H9 (cell line): Measurements from ENCODE around the gene KRTAP10-10. TPM values are rescaled to one million over a fixed set of nuclear protein-coding genes. Genes with fewer than 3 reads are reported as not detected.
A peak's percentile ranks its signal among the peaks of the same experiment; 100 is the strongest.
"Not testable (repeated sequence)": the region's sequence is repeated elsewhere in the genome, so short reads cannot be mapped to it uniquely, and the experiment has no call there.

Experiments
- DNase-seq: peaks from one replicate; pipeline ENCODE4 v3.0.0-alpha.2; 2017
- H2AFZ ChIP-seq: one replicate; pipeline ENCODE4 v1.6.1; 2013; ENCODE audit warnings: mild to moderate bottlenecking, low read length, control low read depth, moderate library complexity
- H2AK5ac ChIP-seq: 2 replicates; pipeline ENCODE4 v1.6.1; 2013; ENCODE audit warnings: low read length, control low read depth, mixed read lengths; ENCODE audit not compliant: insufficient read length
- H2BK120ac ChIP-seq: one replicate; pipeline ENCODE4 v1.6.1; 2013; ENCODE audit warnings: low read depth, mild to moderate bottlenecking, low read length, control low read depth, inconsistent platforms; ENCODE audit not compliant: poor library complexity, severe bottlenecking
- H2BK12ac ChIP-seq: 2 replicates; pipeline ENCODE4 v1.6.1; 2013; ENCODE audit warnings: low read length, control low read depth, mixed read lengths, low read depth; ENCODE audit not compliant: insufficient read length
- H2BK15ac ChIP-seq: 2 replicates; pipeline ENCODE4 v1.6.1; 2013; ENCODE audit warnings: low read depth, low read length, control low read depth
- H2BK20ac ChIP-seq: one replicate; pipeline ENCODE4 v1.6.1; 2013; ENCODE audit warnings: low read depth, mild to moderate bottlenecking, low read length, control low read depth, inconsistent platforms; ENCODE audit not compliant: poor library complexity, severe bottlenecking
- H2BK5ac ChIP-seq: 2 replicates; pipeline ENCODE4 v1.6.1; 2013; ENCODE audit warnings: low read length, control low read depth, mixed read lengths; ENCODE audit not compliant: insufficient read length
- H3K14ac ChIP-seq: 2 replicates; pipeline ENCODE4 v1.6.1; 2013; ENCODE audit warnings: low read length, control low read depth; ENCODE audit not compliant: insufficient read depth
- H3K18ac ChIP-seq: 2 replicates; pipeline ENCODE4 v1.6.1; 2013; ENCODE audit warnings: low read depth, mild to moderate bottlenecking, mixed read lengths, low read length, control low read depth; ENCODE audit not compliant: insufficient read length
- H3K23ac ChIP-seq: 2 replicates; pipeline ENCODE4 v1.6.1; 2013; ENCODE audit warnings: low read length, control low read depth, mixed read lengths, low read depth; ENCODE audit not compliant: insufficient read length
- H3K23me2 ChIP-seq: 2 replicates; pipeline ENCODE4 v1.6.1; 2013; ENCODE audit warnings: low read depth, mild to moderate bottlenecking, mixed read lengths, low read length, control low read depth; ENCODE audit not compliant: insufficient read length, poor library complexity, severe bottlenecking
- H3K27ac ChIP-seq: 2 replicates; pipeline ENCODE4 v1.5.1; 2013; ENCODE audit warnings: low read length, control low read depth, mixed read lengths, low read depth; ENCODE audit not compliant: insufficient read length
- H3K27me3 ChIP-seq: 2 replicates; pipeline ENCODE4 v1.6.1; 2013; ENCODE audit warnings: low read length, control low read depth, inconsistent platforms; ENCODE audit not compliant: insufficient read depth
- H3K4ac ChIP-seq: 2 replicates; pipeline ENCODE4 v1.6.1; 2013; ENCODE audit warnings: low read depth, mild to moderate bottlenecking, control low read depth, inconsistent platforms, low read length, moderate library complexity
- H3K4me1 ChIP-seq: 2 replicates; pipeline ENCODE4 v1.6.1; 2013; ENCODE audit warnings: low read length, control low read depth, inconsistent platforms; ENCODE audit not compliant: insufficient read depth
- H3K4me2 ChIP-seq: 2 replicates; pipeline ENCODE4 v1.6.1; 2013; ENCODE audit warnings: low read length, control low read depth, mixed read lengths; ENCODE audit not compliant: insufficient read length, insufficient read depth
- H3K56ac ChIP-seq: 2 replicates; pipeline ENCODE4 v1.6.1; 2013; ENCODE audit warnings: low read depth, mild to moderate bottlenecking, mixed read lengths, low read length, control low read depth; ENCODE audit not compliant: insufficient read length
- H3K79me1 ChIP-seq: 2 replicates; pipeline ENCODE4 v1.6.1; 2013; ENCODE audit warnings: low read depth, mild to moderate bottlenecking, moderate library complexity, low read length, control low read depth, inconsistent platforms; ENCODE audit not compliant: insufficient read depth, poor library complexity, severe bottlenecking
- H3K79me2 ChIP-seq: 2 replicates; pipeline ENCODE4 v1.6.1; 2013; ENCODE audit warnings: low read length, control low read depth, inconsistent platforms; ENCODE audit not compliant: insufficient read depth
- H3K9ac ChIP-seq: 2 replicates; pipeline ENCODE4 v1.6.1; 2013; ENCODE audit warnings: low read length, control low read depth, mixed read lengths; ENCODE audit not compliant: insufficient read length; ENCODE audit errors: extremely low read depth
- H3K9me3 ChIP-seq: one replicate; pipeline ENCODE4 v1.6.1; 2013; ENCODE audit warnings: low read depth, low read length, inconsistent platforms; ENCODE audit not compliant: control insufficient read depth
- H3T11ph ChIP-seq: one replicate; pipeline ENCODE4 v1.6.1; 2013; ENCODE audit warnings: mild to moderate bottlenecking, low read length, control low read depth, inconsistent platforms
- H4K20me1 ChIP-seq: one replicate; pipeline ENCODE4 v1.6.1; 2013; ENCODE audit not compliant: control insufficient read depth, insufficient read length, insufficient read depth
- H4K5ac ChIP-seq: 2 replicates; pipeline ENCODE4 v1.6.1; 2013; ENCODE audit warnings: low read depth, mild to moderate bottlenecking, mixed read lengths, low read length, control low read depth; ENCODE audit not compliant: insufficient read length
- H4K8ac ChIP-seq: replicated peaks from 2 replicates; pipeline ENCODE4 v1.6.1; 2013; ENCODE audit warnings: low read length, control low read depth, mixed read lengths, low read depth; ENCODE audit not compliant: insufficient read length
- H4K91ac ChIP-seq: 2 replicates; pipeline ENCODE4 v1.6.1; 2013; ENCODE audit warnings: low read depth, mild to moderate bottlenecking, moderate library complexity, mixed read lengths, low read length, control low read depth; ENCODE audit not compliant: insufficient read length
- H3K27ac Mint-ChIP-seq, 3 experiments: 2 replicates in 2 of 3; 3 replicates in 1 of 3; pipeline ENCODE4 v1.8.0; 2020 to 2021; ENCODE audit warnings: mixed read lengths in 3 of 3, mild to moderate bottlenecking in 1 of 3, moderate library complexity in 1 of 3
- H3K27me3 Mint-ChIP-seq: 2 replicates; pipeline ENCODE4 v1.8.0; 2021; ENCODE audit warnings: low read depth, mild to moderate bottlenecking, moderate library complexity, mixed read lengths
- H3K36me3 Mint-ChIP-seq, 3 experiments: 2 replicates in 2 of 3; 3 replicates in 1 of 3; pipeline ENCODE4 v1.8.0; 2020 to 2021; ENCODE audit warnings: low read depth in 3 of 3, mixed read lengths in 3 of 3; ENCODE audit not compliant: insufficient read depth in 1 of 3
- H3K4me1 Mint-ChIP-seq, 2 experiments: 2 replicates each; pipeline ENCODE4 v1.8.0; 2020; ENCODE audit warnings: mixed read lengths in 2 of 2
- H3K4me3 Mint-ChIP-seq, 2 experiments: 2 replicates in 1 of 2; 3 replicates in 1 of 2; pipeline ENCODE4 v1.8.0; 2020 to 2021; ENCODE audit warnings: mild to moderate bottlenecking in 2 of 2, mixed read lengths in 2 of 2, moderate library complexity in 1 of 2
- H3K9me3 Mint-ChIP-seq, 2 experiments: 2 replicates in 1 of 2; 3 replicates in 1 of 2; pipeline ENCODE4 v1.8.0; 2020; ENCODE audit warnings: mild to moderate bottlenecking in 2 of 2, mixed read lengths in 2 of 2, moderate library complexity in 1 of 2
- CTCF ChIP-seq: fragments of 200-600 bp; sonication (generic); conservative IDR thresholded peaks from 3 replicates; pipeline ENCODE4 v1.8.0; 2021; ENCODE audit warnings: antibody characterized with exemption, mild to moderate bottlenecking
- WGBS: extraction: QIAGEN DNeasy Blood & Tissue Kit; methylation state at CpG from one replicate; pipeline ENCODE4 v1.1.7; 2013; ENCODE audit warnings: missing lambda C conversion rate, low lambda C conversion rate, mixed read lengths; ENCODE audit not compliant: insufficient read length; ENCODE audit errors: extremely low coverage; 5-methylcytosine and 5-hydroxymethylcytosine counted together
- total RNA-seq: library from RNA; stranded (reverse); gene quantifications from 2 replicates; pipeline ENCODE4 v1.2.1, GENCODE V29; 2021

The KRTAP10-10 gene
- total RNA-seq, 1 experiment from 2014 or later, result not detected

- H3K27me3 Mint-ChIP-seq, result peaks cover 32% of the 10 kb centered on the region
- H3K9me3 ChIP-seq, result no peaks in the 10 kb centered on the region
These were observed 47.3 kb downstream of the KRTAP10-10 start for GRCh38 chr21:44684483-44684882.

GRCh38 chr21:44685050-44685449 is 47.9 kb downstream of the KRTAP10-10 start:
- H3K9me3 ChIP-seq, H2BK120ac ChIP-seq, H4K20me1 ChIP-seq, H4K8ac ChIP-seq, H2BK15ac ChIP-seq, H3K9ac ChIP-seq, H2AK5ac ChIP-seq, H3K23me2 ChIP-seq, H3K27ac ChIP-seq, H3T11ph ChIP-seq, H3K27me3 ChIP-seq, H4K5ac ChIP-seq, H3K9me3 Mint-ChIP-seq, H3K79me1 ChIP-seq, H2BK20ac ChIP-seq, H3K18ac ChIP-seq, H3K4ac ChIP-seq, H3K23ac ChIP-seq, H2BK5ac ChIP-seq, H3K4me3 Mint-ChIP-seq, H3K36me3 Mint-ChIP-seq, H2AFZ ChIP-seq, H3K56ac ChIP-seq, H2BK12ac ChIP-seq, H3K14ac ChIP-seq, H3K27ac Mint-ChIP-seq, H4K91ac ChIP-seq, H3K79me2 ChIP-seq, H3K4me2 ChIP-seq, H3K4me1 ChIP-seq: not testable (repeated sequence)
- Mint-ChIP-seq H3K4me1 (peaks cover 25 to 27% of the 10 kb centered on the region in 2 experiments), H3K27me3 (peaks cover 32% of the 10 kb centered on the region)
- WGBS, result no CpG with 5 or more reads among the region's 6 CpGs
- DNase-seq, result peak; percentile 16

More at GRCh38 chr21:44684483-44684882, 47.3 kb downstream of the KRTAP10-10 start:
- Histone ChIP-seq H4K91ac (no peak overlapping the region), H3K27ac (no peak overlapping the region), H3K79me1 (no peaks in the 10 kb centered on the region), H3K4ac (no peak overlapping the region), H2BK20ac (no peak overlapping the region), H2BK120ac (no peak overlapping the region), H3K56ac (no peak overlapping the region), H3K18ac (no peak overlapping the region), H3K9ac (no peak overlapping the region), H4K8ac (no peak overlapping the region), H3T11ph (no peak overlapping the region), H2AFZ (no peak overlapping the region), H3K4me2 (no peak overlapping the region), H2BK5ac (no peak overlapping the region), H3K27me3 (no peaks in the 10 kb centered on the region), H4K20me1 (no peaks in the 10 kb centered on the region), H3K79me2 (no peaks in the 10 kb centered on the region), H3K14ac (no peak overlapping the region), H2AK5ac (no peak overlapping the region), H3K23me2 (no peaks in the 10 kb centered on the region), H3K4me1 (peaks cover 5% of the 10 kb centered on the region; the same call in 1 of the 2 replicates), H2BK12ac (no peak overlapping the region), H4K5ac (no peak overlapping the region), H2BK15ac (no peak overlapping the region), H3K23ac (no peak overlapping the region)
- peaks cover 0 to 4% of the 10 kb centered on the region in 2 experiments; a peak in 2 of 5 replicates for H3K9me3 Mint-ChIP-seq
- peaks cover 25 to 27% of the 10 kb centered on the region in 2 experiments for H3K4me1 Mint-ChIP-seq
- DNase-seq, result peak; percentile 12
- H3K27ac Mint-ChIP-seq, result no peak overlapping the region
- no peaks in the 10 kb centered on the region; a peak in 1 of 7 replicates for H3K36me3 Mint-ChIP-seq
- no peak for TF ChIP-seq CTCF
- H3K4me3 Mint-ChIP-seq, result no peak overlapping the region
- WGBS, result no CpG with 5 or more reads among the region's 6 CpGs
